Endometrial microvascular endothelial cells (primary cell): Measurements from ENCODE around the gene PROK2. TPM values are rescaled to one million over a fixed set of nuclear protein-coding genes. Genes with fewer than 3 reads are reported as not detected.

Experiments used
- in situ Hi-C: cut with HindIII; loops from 2 replicates; pipeline ENCODE4 v1.10.0; 2017; ENCODE audit warnings: low sequenced_read_pairs, low pct_unique_long_range_greater_than_20kb; ENCODE audit errors: inconsistent ontology term
- total RNA-seq: library from RNA; depleted of rRNA; stranded (reverse); fragments of >200 nt; gene quantifications from one replicate; pipeline ENCODE4 v1.2.3, GENCODE V29; 2015; ENCODE audit errors: inconsistent ontology term

The PROK2 gene
- not detected for total RNA-seq

GRCh38 chr3:71784914-71785531 is at the start of gene PROK2:
Gene PROK2 (minus strand): TSS chr3:71785148. CDS start chr3:71785052, 96 bp downstream.
- in situ Hi-C loops: no loop called here

GRCh38 chr3:71831599-71831998 is 46.7 kb upstream of the PROK2 start:
- in situ Hi-C loops: no loop called here

- in situ Hi-C loops: no loop called here
Measured at GRCh38 chr3:71825551-71826283, 40.8 kb upstream of the PROK2 start.

- in situ Hi-C loops: no loop called here
Measured at GRCh38 chr3:71821116-71821515, 36.2 kb upstream of the PROK2 start.

GRCh38 chr3:71817262-71817661 is 32.3 kb upstream of the PROK2 start:
- in situ Hi-C loops: no loop called here

- in situ Hi-C loops: no loop called here
Measured at GRCh38 chr3:71816767-71817156, 31.8 kb upstream of the PROK2 start.

- in situ Hi-C loops: no loop called here
Measured at GRCh38 chr3:71815340-71816067, 30.6 kb upstream of the PROK2 start.

- in situ Hi-C loops: no loop called here
Measured at GRCh38 chr3:71813704-71814103, 28.8 kb upstream of the PROK2 start.

GRCh38 chr3:71813073-71813472 is 28.1 kb upstream of the PROK2 start:
- in situ Hi-C loops: no loop called here

GRCh38 chr3:71810056-71810455 is 25.1 kb upstream of the PROK2 start:
- in situ Hi-C loops: no loop called here

- in situ Hi-C loops: no loop called here
Measured at GRCh38 chr3:71809321-71810026, 24.5 kb upstream of the PROK2 start.

- in situ Hi-C loops: no loop called here
Measured at GRCh38 chr3:71806736-71807135, 21.8 kb upstream of the PROK2 start.

GRCh38 chr3:71805691-71806090 is 20.7 kb upstream of the PROK2 start:
- in situ Hi-C loops: no loop called here

- in situ Hi-C loops: no loop called here
Measured at GRCh38 chr3:71805199-71805598, 20.3 kb upstream of the PROK2 start.

GRCh38 chr3:71803248-71803647 is 18.3 kb upstream of the PROK2 start:
- in situ Hi-C loops: no loop called here

- in situ Hi-C loops: no loop called here
Measured at GRCh38 chr3:71801986-71802385, 17.0 kb upstream of the PROK2 start.

GRCh38 chr3:71800023-71800422 is 15.1 kb upstream of the PROK2 start:
- in situ Hi-C loops: no loop called here

- in situ Hi-C loops: no loop called here
Measured at GRCh38 chr3:71797455-71797854, 12.5 kb upstream of the PROK2 start.

GRCh38 chr3:71796290-71796689 is 11.3 kb upstream of the PROK2 start:
- in situ Hi-C loops: no loop called here
